GM21381 (cell line): Measurements from ENCODE around the gene NUP205.

ENCODE experiments used
- ATAC-seq: cut with Tn5 transposase; IDR thresholded peaks from one replicate; pipeline ENCODE4 v1.9.1; 2021; ENCODE audit warnings: mild to moderate bottlenecking, moderate library complexity; ENCODE audit not compliant: unreplicated experiment

Gene NUP205

DNA sequence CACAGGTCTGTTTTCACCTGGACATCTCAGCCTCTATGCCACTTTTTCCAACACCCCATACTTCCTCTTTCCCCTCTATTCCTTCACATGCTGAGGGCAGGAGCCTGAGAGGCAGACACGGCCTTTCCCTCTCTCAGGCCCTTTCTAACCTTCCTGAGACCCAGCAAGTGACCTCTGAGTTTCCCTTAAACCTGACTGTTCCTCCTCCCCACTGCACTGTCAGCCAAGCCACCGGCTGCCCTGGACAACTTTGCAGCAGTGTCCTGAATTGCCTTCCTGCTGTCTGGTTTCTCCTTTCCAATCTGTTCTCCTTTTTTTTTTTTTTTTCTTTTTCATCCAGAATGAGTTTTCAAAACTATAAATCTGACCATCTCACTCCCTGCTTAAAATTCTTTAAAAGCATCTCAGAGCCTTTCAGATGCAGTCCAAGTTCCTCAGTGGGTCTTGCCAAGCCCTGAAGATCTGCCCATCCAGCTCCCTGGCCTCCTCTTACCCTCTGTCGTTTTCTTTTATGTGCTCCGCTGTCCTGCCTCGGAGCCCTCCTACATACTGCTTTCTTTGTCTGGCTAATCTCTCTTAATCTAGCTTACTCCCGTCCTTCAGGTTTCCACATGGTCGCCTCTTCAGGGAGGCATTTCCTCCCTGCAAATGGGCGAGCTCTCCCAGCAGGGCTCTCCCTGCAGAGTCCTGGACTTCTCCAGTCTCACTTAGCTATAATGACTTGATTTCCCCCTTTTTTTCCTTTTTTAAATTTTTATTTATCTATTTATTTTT, 139.7 kb downstream of the NUP205 start:
- no peak for ATAC-seq
